HG02970 (cell line): ENCODE data around the gene PER3.

Experiments
- ATAC-seq: cut with Tn5 transposase; IDR thresholded peaks from one replicate; pipeline ENCODE4 v1.9.1; 2021; ENCODE audit warnings: mild to moderate bottlenecking, moderate library complexity, moderate number of reproducible peaks; ENCODE audit not compliant: unreplicated experiment, low FRiP score

Gene PER3

DNA sequence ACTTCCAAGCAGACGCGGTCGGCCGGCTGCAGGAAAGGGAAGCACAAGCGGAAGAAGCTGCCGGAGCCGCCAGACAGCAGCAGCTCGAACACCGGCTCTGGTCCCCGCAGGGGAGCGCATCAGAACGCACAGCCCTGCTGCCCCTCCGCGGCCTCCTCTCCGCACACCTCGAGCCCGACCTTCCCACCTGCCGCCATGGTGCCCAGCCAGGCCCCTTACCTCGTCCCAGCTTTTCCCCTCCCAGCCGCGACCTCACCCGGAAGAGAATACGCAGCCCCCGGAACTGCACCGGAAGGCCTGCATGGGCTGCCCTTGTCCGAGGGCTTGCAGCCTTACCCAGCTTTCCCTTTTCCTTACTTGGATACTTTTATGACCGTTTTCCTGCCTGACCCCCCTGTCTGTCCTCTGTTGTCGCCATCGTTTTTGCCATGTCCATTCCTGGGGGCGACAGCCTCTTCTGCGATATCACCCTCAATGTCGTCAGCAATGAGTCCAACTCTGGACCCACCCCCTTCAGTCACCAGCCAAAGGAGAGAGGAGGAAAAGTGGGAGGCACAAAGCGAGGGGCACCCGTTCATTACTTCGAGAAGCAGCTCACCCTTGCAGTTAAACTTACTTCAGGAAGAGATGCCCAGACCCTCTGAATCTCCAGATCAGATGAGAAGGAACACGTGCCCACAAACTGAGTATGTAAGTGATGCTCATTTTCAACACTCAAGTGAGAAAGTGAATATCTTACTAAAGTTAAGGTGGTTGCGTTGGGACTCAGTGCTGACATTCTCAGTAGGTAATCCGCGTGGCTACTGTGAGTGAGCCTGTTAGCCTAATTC, 43.2 kb downstream of the PER3 start:
- no peak for ATAC-seq

DNA sequence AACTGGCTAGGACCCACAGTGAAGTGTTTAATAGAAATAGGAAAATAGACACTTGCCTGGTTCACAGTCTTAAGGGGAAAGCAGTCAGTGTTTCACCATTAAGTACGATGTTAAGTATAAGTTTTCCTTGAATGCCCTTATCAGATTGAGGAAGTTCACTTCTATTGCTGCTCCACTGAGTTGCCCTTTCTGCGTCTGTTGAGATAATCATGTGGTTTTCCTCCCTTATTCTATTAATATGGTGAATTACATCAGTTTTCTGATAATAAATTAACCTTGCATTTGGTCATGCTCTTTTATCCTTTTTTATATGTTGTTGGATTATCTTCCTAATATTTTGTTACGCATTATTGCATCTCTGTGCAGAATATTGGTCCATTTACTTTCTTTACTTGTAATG, 47.4 kb downstream of the PER3 start:
- ATAC-seq, result no peak

DNA sequence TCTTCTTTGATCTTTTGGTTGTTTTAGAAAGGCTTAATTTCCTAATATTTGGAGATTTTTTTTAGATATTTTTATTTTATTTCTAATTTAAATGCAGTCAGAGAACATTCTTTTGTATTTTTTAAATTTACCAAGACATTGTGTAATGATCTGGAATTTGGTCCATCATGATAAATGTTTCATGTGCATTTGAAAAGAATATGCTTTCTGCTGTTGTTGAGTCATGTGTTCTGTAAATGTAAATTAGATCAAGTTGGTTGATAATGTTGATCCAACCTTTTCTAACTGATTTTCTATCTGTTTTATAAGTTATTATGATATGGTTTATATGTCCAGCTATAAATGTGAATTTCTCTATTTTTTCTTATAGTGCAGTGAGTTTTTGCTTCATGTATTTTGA, 48.9 kb downstream of the PER3 start:
- no peak for ATAC-seq

DNA sequence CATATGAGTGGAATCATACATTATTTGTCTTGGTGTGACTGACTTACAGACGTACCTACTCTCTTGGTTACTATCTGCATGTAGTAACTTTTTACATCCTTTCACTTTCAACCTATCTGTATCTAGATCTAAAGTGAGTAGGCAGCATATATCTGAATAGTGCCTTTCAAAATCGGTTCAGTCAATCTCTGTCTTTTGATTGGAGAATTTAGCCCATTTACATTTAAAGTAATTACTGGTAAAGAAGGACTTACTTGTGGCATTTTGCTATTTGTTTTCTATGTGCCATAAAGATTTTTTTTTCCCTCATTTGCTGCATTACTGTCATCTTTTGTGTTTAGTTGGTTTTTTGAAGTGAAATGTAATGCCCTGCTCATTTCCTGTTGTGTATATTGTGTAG, 54.6 kb downstream of the PER3 start:
- ATAC-seq, result no peak

DNA sequence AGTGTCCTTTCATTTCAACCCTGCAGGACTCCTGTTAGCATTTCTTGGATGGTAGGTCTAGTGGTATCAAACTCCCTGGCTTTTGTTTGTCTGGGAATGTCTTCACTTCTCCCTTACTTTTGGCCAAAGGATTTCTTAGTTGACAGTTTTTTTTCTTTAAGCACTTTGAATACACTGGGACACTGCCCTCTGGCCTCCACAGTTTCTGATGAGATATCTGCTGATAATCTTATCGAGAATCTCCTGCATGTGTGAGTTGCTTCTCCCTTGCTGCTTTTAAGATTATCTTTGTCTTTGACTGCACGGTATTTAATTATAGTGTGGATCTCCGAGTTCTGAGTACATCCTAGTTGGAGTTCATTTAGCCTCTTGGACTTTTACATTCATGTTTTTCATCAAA, 55.4 kb downstream of the PER3 start:
- no peak for ATAC-seq

DNA sequence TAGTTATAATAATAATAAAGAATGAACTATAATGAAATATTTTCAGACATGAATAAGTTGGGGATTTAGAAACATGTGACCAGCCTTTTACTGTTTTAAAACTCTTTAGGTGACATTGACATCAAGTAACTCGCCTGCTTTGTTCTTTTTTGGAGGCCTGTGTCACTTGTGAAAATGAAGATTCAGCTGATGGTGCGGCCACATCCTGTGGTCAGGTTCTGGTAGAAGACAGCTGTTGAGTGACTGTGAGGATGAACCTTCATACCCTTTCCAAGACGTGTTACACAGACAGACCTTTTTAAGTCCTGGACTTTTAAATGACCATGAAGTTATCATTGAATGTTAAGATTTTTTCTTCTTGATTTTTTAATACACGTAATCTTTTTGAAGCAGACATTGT, 58.4 kb downstream of the PER3 start:
- no peak for ATAC-seq

DNA sequence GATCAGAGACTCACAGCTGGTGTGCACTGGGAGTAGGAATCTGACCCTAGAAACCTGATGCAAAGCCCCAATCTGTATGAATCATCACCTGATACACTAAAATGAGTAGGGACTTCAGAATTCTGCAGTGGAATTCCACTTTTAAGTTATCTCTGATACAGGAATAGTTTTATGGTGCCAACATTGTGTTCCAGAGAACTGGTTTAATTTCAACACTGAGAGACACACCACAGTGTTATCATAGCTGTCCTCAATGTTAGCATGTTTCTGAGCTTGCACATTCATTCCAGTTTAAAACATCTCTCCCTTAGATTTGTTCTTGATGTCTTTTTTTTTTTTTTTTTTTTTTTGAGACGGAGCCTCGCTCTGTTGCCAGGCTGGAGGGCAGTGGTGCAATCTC, 61.7 kb downstream of the PER3 start:
- no peak for ATAC-seq

DNA sequence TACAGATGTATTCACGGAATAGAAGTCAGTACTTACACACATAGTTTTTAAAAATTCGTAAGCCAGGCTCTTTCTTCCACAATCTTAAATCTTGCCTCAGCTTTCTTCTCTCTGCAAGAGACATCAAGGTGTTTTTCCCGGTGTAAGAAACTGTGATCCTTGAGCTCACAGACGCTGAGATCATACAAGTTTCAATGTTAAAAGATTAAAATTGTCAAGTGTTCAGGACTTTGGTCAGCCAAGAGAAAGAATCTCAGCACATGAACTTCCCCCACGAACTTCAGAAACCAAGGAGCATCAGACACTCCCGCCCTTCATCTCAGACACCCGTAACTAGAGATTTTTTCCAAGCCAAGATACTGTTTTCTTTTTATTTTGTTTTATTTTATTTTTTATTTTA, 62.6 kb downstream of the PER3 start:
- no peak for ATAC-seq

DNA sequence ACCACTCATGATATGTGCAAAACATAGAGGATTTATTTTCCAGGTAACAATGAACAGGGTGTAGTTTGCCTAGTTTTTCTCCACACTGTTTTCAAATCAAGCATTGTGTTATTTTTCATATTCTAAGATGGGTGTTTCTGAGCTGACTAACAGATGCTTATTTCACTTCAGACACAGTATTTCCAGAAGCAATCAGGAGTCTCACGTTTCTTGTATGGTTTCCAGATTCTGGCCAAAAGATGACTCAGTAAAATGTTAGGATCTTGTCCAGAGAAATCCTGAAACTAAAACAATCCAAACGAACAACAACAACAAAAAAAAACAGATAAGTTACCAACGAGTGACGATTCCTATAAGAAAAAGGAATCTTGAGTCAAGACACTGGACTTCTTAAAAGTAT, 63.5 kb downstream of the PER3 start:
- no peak for ATAC-seq

DNA sequence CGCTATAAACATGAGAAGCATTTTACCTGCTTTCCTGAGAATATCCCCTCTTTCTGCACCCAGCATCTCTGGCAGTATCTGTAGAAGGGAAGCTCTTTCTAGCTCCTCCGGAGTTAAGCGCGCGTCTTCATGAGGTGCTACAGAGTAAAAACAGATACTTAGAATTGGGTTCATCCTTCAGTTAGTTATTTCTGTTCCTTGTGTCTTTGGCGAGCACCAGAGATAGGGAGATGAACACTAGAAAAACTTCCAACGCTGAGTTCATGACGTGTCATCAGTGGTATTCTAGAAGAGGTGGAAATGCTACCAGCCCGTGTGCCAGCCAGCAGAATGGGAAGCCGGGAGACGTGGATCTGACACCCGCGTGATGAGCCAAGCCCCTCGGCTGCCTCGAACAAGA, 66.7 kb downstream of the PER3 start:
- no peak for ATAC-seq

DNA sequence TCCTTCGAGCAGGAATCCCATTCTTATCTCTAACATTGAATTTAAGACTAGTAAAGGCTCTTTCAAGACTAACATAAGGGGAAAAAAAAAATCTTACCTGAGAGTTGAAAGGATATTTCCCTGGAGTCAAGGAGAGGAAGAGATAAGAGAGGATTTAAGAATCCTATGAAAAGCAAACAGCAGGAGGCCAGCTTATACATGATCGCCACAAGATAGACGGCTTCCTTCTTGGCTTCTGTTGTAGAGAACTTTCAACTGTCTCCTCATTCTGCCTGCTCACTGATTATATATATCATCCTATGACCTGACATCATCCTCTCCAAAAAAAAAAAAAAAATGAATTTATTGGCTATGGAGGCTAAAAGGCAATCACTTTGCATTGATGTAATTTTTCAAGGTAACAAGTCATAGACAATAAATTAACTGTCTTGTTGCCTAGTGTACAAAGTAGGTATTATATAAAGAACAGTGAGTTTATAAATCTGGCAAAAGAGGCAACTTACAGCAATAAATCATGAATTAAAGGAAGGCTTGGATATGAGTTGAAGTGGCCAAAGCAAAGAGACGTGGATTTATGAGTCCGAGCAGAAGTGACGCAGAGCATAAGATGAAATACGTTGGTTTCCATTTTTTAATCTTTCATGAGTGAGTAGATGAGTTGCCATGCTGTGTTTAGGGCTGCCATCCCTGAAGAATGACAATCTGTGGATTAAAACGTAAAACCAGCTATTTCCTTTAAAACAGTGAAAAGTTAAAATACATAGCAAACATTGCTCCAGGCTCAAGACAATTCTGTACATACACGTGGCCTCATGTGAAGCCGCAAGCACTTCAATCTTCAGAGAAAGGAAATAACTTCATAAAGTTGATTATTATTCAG, 69.0 kb downstream of the PER3 start, which contains the start of gene UTS2:
Gene UTS2, minus strand, starts transcription at position 262 of the 880 bp plus-strand sequence. Its CDS starts 62 bp downstream, at position 200.
- no peak for ATAC-seq

DNA sequence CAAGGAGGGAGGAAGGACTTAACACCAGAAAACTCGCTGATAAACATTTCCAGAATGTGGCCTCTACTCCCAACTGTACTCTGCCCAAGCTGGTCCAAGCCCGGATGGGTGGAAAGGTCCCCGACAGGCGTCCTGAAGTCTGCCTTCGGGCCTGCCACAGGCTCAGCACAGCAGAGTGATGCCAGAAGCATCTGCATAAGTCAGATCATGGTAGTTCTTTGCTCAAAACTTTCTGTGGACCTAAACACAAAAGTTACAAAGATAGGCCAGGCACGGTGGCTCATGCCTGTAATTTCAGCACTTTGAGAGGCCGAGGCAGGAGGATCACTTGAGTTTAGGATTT, 69.6 kb downstream of the PER3 start:
- ATAC-seq, result no peak

DNA sequence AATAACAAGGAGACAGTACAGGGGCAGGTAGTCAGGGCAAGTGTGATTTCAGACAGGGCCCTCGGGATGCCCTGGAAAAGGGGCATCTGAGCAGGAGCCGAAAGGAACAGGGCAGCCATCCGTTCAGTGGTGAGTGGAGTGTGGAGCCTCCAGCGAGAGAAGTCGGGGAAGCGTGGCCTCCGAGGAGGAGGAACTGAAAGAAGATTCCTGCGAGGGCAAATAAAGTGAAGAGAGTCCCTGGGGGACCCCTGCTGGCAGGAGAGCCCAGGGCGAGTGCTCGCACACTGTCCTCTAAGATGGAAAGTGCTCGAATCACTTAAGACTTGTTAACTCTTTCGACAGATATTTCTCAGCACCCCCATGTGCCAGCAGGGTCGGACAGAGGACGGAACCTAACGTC, 72.3 kb downstream of the PER3 start:
- no peak for ATAC-seq

DNA sequence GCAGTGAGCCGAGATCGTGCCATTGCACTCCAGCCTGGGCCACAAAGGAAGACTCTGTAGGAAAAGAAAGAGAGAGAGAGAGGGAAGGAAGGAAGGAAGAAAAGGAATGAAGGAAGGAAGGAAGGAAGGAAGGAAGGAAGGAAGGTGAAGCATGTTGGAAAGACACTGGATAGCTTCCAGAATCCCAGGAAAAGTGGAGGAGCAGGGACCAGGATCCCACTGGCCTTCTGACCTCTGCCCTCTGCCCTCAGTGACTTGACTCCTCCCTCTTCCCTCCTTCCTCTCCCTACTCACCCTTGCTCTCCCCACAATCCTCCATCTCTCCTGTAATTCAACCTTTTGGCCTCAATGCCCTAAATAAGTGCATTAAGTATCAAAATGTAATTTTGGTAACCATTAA, 72.9 kb downstream of the PER3 start:
- ATAC-seq, result no peak

DNA sequence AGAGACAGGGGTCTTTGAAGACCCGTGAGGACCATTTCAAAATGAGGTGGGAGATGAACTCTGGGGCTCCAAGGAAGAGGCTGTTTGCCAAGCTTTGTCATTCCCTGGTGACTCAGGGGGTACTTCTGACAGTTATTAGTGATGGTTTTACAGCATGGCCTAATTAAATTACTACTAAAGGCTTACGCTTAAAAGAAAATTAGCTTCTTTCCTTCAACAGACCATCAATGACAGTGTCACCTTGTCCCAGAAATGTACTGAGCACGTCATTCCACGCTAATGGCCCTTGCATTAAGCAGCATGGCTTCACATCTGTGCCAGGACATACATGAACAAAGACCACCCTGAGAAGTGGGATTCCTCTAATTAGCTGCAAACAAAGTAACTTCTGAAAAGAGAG, 73.9 kb downstream of the PER3 start:
- no peak for ATAC-seq

DNA sequence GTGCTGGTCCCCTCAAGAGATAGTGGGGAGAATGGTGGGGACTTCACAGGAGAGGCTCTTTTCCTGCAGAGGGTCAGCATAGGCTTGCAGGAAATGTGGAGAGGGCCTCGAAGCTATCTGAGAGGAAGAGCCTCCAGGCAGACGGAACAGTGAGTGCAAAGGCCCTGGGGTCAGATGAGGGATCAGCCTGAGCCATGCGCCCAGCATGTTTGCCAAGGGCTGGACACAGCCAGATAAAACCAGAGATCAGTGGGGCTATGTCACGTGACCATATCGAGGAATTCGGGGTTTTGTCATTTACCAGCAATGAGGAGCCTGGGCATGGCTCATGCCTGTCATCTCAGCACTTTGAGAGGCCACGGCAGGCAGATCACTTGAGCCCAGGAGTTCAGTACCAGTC, 75.3 kb downstream of the PER3 start:
- no peak for ATAC-seq

DNA sequence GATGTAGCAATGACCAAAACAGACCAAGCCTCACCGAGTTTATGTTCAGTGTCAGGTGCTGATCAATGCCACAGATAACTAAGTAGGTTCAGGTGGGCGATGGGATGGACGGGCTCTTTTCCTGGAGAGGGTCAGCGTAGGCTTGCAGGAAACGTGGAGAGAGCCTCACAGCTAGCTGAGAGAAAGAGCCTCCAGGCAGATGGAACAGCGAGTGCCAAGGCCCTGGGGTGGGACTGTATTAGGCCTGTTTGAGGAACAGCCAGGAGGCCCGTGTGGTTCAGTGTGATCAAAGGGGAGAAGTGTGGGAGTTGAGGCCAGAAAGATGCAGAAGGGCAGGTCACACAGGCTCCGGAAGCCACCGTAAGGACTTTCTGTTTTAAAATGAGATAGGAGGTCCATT, 76.0 kb downstream of the PER3 start:
- ATAC-seq, result no peak

DNA sequence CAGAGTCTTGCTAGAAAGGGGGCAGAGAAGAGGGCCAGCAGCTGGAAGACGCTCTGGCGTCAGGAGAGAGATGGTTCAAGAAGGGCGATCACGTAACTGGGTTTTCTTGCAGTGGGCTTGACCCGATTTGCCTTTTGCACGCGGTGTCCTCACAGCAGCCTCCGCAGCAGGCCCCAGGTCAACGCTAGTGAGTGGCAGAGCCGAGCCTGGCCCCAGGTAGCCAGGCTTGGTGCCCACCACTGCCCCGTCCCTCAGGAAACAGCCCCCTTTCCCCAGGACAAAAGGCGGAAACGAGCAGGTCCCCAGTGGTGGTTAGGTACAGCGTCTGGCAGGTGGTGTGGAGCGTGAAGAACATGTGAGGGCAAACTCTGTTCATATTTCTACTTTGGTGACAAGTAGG, 77.4 kb downstream of the PER3 start:
- no peak for ATAC-seq

DNA sequence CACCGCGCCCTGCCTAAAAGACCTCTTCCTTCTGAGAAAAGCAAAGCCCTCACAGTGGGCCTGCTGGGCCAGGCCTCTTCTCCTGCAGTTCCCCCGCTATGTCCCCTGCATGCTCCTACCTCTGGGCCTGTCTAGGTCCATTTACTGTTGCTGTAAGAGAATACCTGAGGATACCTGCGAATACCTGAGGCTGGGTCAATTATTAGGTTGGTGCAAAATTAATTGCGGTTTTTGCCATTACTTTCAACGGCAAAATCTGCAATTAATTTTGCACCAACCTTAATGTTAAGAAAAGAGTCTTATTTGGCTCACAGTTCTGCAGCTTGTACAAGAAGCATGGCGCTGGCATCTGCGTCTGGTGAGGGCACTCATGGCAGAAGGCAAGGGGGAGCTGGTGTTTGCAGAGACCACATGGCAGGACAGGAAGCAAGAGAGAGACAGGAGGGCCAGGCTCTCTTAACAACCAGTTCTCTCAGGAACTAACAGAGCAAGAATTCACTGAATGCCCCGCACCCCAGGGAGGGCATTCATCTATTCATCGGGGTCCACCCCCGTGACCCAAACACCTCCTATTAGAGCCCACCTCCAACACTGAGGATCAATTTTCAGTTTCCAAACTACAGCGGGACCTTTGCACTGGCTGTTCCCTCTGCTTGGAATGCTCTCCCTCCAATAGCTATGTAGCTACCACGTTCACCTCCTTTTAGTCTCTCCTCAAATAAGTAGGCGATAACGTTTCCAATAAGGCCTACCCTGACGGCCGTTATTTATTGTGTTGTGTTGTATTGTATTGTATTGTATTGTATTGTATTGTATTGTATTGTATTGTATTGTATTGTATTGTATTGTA, 78.3 kb downstream of the PER3 start:
- ATAC-seq, result no peak

DNA sequence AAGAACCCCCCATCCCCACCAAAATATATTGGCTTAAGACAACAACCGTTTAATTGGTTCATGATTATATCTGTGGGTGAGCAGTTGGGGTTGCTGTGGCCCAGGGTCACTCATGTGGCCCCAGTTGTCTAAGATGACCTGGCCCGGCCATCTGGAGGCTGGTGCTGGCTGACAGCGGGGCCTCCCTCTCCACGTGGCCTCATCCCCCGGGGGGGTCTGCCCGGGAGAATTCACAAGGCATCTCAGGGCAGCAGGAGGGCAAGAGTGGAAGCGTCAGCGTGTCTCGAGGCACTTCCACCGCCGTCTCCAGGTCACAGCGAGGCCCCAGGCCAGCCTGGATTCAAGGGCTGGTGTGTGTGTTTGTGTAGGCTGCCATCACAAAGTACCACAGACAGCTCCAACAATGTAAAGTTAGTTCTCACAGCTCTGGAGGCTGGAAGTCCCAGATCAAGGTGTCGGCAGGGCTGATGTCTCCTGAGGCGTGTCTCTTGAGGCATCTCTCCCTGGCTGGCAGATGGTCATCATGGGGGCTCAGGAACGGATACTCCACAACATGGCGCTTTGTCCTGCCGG, 79.8 kb downstream of the PER3 start:
- no peak for ATAC-seq

DNA sequence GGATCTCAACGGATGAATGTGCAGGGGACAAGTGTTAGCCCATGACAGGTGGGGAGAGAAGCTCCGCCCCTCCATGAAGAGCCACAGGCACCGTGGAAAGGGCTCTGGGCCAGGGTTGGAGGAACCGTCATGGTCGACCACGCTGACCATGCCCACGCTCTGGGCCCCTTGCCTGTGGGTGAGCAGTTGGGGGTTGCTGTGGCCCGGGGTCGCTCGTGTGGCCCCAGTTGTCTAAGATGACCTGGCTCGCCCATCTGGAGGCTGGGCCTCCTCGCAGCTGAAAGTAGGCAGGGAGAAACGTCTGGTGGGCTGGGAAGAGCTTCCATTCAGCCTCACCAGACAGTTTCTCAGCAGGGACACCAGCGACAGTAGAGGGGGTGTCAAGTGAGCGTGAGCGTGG, 81.9 kb downstream of the PER3 start:
- ATAC-seq, result no peak
